Measurements from ENCODE around the gene CCL8.
"Not testable (repeated sequence)": the region's sequence is repeated elsewhere in the genome, so short reads cannot be mapped to it uniquely, and the experiment has no call there.

Gene CCL8

GRCh38 chr17:34318474-34318873 lies 761 bp upstream of the CCL8 start:
- DNase-seq = no peak

DNA sequence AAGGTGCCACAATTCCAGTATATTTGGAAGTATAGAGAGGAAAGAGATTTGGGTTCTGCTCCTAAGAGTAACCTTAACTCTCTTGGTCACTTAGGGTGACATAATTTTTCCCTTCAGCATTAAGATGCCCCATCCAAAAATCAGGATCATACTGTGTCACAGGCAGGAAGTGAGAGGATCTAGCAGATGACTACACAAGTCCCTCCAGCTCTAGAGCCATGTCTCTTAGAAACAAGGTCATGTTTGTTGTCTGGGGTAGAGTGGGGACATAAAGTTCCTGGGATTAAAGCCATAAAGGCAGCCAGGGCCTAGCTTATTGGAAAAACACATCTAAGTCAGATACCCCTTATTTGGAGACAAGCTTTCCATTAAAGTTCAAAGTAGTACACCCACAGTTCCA lies 2.7 kb downstream of the CCL8 start:
- no peak for DNase-seq

DNA sequence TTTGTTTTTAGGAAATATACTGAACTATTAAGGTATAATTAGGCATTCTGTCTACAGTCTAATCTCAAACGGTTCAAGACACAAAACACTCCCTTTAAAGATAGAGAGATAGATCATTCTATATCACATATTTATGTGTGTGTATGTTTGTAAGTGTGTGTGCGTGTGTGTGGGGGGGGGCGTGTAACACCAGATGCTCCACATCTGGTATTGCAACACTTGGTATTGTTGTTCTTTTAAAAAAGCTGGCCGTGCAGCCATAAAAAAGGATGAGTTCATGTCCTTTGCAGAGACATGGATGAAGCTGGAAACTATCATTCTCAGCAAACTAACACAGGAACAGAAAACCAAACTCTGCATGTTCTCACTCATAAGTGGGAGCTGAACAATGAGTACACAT lies 8.3 kb downstream of the CCL8 start:
- not testable (repeated sequence) for DNase-seq

DNA sequence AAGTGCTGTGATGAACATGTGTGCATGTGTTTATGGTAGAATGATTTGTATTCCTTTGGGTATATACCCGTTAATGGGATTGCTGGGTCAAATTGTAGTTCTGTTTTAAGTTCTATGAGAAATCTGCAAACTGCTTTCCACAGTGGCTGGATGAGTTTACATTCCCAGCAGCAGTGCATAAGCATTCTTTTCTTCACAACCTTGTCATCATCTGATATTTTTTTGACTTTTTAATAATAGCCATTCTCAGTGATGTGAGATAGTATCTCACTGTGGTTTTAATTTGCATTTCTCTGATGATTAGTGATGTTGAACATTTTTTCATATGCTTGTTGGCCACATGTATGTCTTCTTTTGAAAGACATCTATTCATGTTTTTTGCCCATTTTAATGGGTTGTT lies 18.5 kb downstream of the CCL8 start:
- DNase-seq = no peak

- no peak for DNase-seq
Measured at GRCh38 chr17:34339138-34339770, 20.0 kb downstream of the CCL8 start.

DNA sequence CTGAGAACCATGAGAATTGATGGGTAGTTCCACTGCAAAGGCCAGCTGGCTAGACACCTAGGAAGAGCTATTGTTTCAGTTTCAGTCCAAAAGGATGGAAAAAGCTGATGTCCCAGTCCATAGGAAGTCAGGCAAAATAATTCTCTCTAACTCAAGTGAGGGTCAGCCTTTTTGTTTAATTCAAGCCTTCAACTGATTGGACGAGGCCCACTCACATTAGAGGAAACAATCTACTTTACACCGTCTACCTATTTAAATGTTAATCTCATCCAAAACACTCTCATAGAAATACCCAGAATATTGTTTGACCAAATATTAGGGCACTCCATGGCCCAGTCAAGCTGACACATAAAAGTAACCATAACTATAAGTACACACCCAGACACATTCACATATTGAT lies 22.7 kb downstream of the CCL8 start:
- no peak for DNase-seq

GRCh38 chr17:34347063-34347462 lies 27.8 kb downstream of the CCL8 start:
- no peak for DNase-seq

GRCh38 chr17:34349751-34350150 lies 30.5 kb downstream of the CCL8 start:
- DNase-seq = no peak

GRCh38 chr17:34351096-34351495 lies 31.9 kb downstream of the CCL8 start:
- no peak for DNase-seq

DNA sequence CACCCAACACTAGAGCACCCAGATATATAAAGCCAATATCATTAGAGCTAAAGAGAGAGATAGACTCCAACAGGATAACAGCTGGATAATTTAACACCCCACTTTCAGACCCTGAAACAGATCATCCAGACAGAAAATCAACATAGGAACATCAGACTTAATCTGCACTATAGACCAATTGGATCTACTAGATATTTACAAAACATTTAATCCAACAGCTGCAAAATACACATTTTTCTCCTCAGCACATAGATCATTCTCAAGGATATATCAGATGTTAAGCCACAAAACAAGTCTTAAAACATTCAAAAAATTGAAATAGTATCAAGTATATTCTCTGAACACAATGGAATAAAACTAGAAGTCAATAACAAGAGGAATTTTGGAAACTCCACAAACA lies 33.0 kb downstream of the CCL8 start:
- no peak for DNase-seq

DNA sequence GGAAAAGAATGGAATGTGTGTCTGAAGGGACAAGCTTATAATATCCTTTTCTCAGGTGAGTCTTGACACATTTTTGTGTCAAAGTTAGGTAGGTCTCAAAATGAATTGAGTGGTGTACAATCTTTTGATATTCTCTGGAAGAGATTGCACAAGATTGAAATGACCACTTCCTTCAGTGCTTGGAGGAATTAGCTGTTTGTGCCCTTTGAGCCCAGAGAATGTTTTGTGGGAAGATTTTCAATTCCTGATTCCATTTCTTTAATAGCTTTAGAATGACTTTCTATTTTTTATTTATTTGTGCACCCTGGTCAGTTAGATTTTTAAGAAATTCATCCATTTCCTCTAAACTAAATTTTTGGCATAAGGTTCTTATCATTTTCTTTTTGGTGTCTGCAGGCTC lies 35.4 kb downstream of the CCL8 start:
- no peak for DNase-seq

GRCh38 chr17:34356194-34356593 lies 37.0 kb downstream of the CCL8 start, which contains the start of gene CCL13:
Gene CCL13, plus strand, starts transcription at chr17:34356480. Its CDS starts 47 bp downstream, at chr17:34356527.
- DNase-seq = no peak

DNA sequence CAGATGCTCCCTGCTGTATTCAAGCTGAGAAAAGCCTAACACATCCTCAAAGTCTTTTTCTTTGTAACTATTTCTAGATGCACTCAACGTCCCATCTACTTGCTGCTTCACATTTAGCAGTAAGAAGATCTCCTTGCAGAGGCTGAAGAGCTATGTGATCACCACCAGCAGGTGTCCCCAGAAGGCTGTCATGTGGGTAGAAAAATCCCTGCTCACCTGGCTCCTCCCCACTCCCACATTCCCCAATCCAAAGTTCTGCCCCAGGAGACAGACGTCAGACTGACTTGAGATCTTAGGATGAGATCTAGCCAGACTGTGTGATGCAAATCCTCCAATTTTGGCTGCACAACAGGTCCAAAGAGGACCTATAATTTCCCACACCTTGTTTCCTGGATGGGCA lies 38.2 kb downstream of the CCL8 start:
- no peak for DNase-seq

- no peak for DNase-seq
Measured at GRCh38 chr17:34358631-34359030, 39.4 kb downstream of the CCL8 start.

GRCh38 chr17:34360601-34361270 lies 41.5 kb downstream of the CCL8 start:
- DNase-seq = no peak

DNA sequence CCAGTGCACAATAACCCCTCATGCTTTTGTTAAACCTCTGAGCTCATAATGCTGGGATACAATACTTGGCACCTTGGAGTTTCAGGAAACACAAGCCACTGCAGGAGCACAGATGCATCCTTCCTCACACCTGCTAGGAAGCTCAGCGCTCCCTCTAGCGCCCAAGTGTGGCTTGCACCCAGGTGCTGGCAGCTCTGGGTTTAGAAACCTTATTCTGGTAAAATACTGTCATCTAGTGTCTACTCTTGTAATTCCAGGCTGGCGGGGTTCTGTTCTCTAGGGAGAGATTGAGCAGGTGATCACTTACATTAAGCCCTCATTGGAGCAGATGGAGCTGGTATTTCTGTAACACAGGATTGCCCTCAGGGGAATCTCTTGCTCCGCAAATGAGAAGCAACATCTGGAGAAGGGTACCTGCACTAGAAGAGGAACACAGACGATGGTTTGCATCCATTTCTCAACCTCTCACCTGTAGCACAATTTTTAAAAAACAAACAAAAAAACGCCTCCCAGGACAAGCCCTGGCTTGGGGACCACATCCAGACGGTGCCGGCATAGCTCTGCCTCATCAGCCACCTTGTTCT lies 42.3 kb downstream of the CCL8 start:
- peak; percentile 45 to 58 for DNase-seq

- no peak for DNase-seq
Measured at GRCh38 chr17:34363183-34363661, 44.0 kb downstream of the CCL8 start, which contains the start of gene CCL1. Gene CCL1, minus strand, starts transcription at chr17:34363233. Its CDS starts 72 bp downstream, at chr17:34363161.

DNA sequence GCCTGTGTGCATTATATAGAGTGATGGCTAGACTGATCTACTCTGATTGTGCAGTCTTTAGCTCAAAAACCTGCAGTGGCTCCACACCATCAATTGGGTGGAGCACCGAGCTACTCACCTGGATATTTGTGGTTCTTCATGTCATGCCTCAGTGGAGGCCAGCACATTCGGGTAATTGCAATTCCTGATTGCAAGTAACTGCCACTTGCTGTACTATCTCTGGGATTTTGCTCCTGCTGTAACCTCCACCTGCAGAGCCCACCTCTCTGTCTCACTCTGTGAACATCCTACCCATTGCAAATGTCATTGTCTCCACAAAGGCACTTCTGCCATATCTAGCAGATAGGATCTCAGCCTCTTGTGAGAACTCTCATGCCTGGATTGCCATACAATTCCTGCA lies 45.5 kb downstream of the CCL8 start:
- DNase-seq = no peak

GRCh38 chr17:34365340-34365739 lies 46.1 kb downstream of the CCL8 start:
- no peak for DNase-seq

- DNase-seq = no peak
Measured at GRCh38 chr17:34366010-34366409, 46.8 kb downstream of the CCL8 start.

DNA sequence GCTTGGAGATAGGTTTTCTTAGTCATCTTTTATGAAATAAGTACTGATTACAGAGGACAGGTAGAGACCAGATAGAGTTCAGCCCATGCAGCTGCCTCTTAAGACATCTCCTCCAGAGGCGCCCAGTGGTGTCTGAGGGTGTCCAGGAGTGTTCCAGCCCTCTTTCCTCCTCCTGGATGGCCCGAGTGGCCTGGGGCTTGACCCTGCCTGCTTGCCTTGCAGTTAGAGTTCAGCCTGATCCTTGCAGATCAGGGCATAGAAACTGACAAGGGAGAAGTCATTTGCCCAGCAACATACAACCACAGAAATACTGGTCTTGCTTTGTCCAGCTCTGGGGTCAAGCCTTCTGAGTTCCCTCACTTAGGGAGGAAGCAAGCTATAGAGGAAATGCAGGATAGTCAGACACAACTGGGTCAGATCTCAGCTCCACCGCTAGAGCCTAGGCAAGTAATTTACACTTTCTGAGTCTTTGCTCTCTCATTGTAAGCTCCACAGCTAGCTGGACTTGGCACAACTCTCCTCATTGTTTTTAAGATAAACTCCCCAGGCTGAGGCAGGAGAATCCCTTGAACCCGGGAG lies 47.4 kb downstream of the CCL8 start:
- DNase-seq = no peak

DNA sequence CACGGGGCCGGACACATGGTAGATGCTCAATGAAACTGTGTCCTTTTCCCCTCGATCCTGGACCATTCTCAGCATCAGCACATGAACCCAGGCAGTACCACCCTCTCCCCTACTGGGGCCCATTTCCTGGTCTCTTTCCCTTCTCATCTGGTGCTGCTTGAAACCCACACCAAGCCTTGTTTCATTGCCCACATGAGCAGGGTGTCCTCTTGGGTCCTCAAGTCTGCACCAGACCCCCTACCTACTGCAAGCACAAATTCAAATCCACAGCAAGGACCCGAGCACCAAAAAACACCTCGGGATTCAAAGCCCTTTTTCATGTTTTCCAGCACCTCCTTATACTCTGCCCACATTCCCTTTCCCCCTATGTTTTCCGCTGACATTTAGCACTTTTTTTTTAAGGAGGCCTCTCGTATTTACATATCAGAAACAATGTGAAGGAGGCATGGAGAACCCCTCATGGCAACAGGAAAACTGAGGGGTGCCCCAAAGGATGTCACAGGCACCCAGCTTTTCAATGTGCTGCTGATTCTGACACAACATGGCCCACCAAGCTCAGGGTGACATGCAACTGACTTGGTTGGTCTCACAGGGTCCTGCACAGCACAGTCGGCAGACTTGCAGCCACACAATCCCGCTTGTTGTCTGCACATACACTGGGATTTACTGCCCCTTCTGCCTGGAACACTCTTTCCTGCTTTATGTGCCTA lies 48.4 kb downstream of the CCL8 start:
- no peak for DNase-seq

All from stimulated activated CD4-positive, alpha-beta T cell treated with anti-CD3 and anti-CD28 coated beads, Interleukin-4, amount 100 ng/mL, for 4 hours (primary cell).